ENCODE measurements around the gene SLC19A1.

The SLC19A1 gene

GRCh38 chr21:45463871-45464270 lies 78.4 kb downstream of the SLC19A1 start:
- DNase-seq: no peak

- no peak for DNase-seq
These were observed 80.4 kb downstream of the SLC19A1 start for GRCh38 chr21:45461806-45462341.

- DNase-seq: no peak
These were observed 80.9 kb downstream of the SLC19A1 start for GRCh38 chr21:45461369-45461750.

GRCh38 chr21:45460611-45461368 lies 81.5 kb downstream of the SLC19A1 start:
- no peak for DNase-seq

- no peak for DNase-seq
These were observed 82.2 kb downstream of the SLC19A1 start for GRCh38 chr21:45460011-45460565.

- no peak for DNase-seq
These were observed 82.8 kb downstream of the SLC19A1 start for GRCh38 chr21:45459171-45460010.

DNA sequence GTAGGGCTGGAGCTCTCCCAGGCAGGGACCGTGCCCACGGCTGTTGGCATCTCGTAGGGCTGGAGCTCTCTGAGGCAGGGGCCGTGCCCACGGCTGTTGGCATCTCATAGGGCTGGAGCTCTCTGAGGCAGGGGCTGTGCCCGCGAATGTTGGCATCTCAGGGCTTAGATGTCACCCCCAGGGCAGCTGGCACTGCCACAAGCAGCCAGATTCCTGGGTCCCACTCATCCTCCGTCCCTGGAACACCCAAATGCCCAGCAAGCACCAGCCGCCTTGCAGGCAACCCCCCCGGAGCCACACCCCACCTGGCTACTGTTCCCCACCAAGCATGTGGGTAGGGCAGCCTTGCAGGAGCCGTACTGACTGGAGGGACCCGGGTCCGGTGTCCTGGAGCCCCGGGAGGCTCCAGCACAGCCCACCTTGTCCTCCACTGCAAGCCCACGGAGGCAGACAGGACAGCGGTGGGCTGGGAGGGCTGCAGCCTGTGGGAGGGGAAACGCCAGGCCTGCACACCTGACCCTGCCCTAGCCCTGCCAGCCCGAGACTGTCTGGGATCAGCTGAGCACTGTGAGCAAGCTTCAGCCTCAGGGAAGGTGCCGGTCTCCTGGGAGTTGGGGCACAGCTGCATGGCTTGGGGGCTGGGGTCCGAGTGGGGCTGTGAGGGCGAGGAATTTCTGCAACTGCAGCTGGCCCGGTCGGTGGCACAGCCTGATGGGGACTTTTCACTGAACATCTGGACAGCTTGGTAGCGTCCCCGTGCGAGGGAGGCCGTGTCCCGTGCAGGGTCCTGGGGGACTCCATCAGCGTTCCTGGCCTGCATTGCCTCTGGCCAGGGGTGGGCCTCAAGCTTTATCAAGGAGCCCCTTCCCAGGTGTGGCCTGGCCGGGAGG lies 83.7 kb downstream of the SLC19A1 start:
- no peak for DNase-seq

DNA sequence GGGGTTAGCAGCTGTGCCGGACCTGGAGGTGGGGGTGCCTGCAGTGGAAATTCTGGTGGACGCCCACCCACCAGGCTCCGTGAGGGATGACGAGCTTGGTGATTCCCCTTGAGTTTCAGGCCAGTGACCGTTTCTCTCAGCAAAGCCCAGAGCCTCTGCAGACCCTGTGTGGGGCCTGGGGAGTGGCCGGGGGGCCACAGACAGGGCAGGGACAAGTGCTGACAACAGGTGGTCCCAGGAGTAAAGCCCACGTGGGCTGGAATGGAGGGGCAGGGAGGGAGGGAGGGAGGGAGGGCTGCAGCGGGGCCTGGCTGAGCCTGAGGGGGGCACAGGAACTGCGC lies 84.4 kb downstream of the SLC19A1 start:
- no peak for DNase-seq

- DNase-seq: no peak
These were observed 84.9 kb downstream of the SLC19A1 start for GRCh38 chr21:45457161-45457831.

DNA sequence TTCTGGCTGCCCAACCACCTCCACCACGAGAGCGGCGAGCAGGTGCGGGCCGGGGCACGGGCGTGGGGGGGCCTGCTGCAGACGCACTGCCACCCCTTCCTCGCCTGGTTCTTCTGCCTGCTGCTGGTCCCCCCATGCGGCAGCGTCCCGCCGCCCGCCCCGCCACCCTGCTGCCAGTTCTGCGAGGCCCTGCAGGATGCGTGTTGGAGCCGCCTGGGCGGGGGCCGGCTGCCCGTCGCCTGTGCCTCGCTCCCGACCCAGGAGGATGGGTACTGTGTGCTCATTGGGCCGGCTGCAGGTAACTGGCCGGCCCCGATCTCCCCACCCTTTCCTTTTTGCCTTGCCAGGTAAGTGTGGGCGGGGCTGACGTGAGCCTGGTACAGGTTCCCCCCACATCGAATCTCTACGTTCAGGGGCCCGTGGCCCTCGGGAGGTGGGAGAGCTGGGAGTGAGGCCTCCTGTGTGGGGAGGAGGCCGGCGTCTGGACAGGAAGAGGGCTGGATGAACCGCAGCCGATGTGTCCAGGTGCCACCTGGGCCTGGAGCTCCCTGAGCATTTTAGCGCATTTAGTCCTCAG lies 85.6 kb downstream of the SLC19A1 start:
- DNase-seq: no peak

DNA sequence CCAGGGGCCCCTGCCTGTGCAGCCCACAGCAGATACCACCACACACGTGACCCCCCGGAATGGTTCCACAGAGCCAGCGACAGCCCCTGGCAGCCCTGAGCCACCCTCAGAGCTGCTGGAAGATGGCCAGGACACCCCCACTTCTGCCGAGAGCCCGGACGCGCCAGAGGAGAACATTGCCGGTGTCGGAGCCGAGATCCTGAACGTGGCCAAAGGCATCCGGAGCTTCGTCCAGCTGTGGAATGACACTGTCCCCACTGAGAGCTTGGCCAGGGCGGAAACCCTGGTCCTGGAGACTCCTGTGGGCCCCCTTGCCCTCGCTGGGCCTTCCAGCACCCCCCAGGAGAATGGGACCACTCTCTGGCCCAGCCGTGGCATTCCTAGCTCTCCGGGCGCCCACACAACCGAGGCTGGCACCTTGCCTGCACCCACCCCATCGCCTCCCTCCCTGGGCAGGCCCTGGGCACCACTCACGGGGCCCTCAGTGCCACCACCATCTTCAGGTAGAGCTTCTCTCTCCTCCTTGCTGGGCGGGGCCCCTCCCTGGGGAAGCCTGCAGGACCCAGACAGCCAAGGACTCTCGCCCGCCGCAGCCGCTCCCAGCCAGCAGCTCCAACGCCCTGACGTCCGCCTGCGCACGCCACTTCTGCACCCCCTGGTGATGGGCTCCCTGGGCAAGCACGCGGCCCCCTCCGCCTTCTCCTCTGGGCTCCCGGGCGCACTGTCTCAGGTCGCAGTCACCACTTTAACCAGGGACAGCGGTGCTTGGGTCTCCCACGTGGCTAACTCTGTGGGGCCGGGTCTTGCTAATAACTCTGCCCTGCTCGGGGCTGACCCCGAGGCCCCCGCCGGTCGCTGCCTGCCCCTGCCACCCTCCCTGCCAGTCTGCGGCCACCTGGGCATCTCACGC lies 86.3 kb downstream of the SLC19A1 start:
- no peak for DNase-seq

- DNase-seq: no peak
These were observed 87.1 kb downstream of the SLC19A1 start for GRCh38 chr21:45454926-45455673.

DNA sequence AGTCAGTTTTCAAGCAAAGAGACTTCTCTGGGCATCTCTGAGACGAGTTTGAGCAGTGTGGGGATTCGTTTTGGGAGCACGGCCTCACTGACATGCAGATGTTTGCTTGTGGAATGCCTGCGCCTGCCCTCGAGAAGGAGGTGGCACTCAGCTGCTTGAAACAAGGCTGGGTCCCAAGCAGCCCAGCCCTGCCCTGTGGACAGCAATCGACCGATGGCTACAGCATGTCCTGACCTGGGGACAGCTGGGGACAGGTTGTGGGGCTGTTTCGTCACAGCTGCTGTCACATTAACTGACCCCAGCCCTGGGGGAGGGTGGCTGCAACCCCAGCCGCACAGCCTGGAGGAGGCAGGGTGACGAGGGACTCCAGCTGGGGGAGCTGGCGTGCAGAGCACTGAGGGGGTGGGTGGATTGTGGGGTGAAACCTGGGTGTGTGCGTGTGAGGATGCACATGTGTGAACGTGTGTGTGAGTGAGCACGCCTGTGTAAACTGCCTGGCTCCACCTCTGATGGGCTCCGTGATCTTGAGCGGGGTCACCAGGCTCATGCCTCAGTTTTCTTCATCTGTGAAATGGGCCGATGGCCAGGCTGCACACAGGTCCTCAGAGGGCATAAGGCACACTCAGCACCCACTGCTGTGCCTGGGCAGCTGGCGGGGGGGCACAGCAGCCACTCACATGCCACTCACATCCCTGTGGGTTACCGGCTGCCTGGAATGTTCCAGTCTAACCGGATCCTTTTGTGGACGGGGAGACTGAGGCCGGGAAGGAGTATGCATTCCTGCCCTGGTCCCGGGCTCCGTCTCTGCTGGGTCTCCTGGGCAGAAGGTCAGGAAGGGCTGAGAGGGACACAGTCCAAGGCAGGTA lies 87.9 kb downstream of the SLC19A1 start:
- no peak for DNase-seq

GRCh38 chr21:45453308-45453950 lies 88.8 kb downstream of the SLC19A1 start:
- no peak for DNase-seq

GRCh38 chr21:45452696-45453307 lies 89.4 kb downstream of the SLC19A1 start:
- DNase-seq: no peak

DNA sequence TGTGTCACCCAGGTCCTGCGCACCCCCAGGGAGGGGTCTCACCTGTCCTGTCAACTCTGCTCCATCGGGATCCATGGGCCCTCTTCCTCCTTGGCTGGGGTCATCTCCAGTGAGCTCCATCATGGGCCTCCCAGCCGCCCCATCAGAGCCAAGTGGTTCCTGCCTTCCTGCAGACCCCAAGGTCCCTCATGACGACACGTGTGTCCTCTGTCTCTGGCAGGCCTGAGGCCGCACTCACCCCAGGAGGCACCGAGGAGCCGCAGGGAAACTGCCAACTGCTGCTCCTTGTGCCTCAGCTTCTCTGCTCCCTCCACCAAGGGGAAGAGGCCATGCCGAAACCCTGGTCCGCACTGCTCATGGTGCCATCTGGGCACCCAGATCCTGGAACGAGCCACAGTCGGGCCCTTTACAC lies 90.5 kb downstream of the SLC19A1 start:
- DNase-seq: no peak

DNA sequence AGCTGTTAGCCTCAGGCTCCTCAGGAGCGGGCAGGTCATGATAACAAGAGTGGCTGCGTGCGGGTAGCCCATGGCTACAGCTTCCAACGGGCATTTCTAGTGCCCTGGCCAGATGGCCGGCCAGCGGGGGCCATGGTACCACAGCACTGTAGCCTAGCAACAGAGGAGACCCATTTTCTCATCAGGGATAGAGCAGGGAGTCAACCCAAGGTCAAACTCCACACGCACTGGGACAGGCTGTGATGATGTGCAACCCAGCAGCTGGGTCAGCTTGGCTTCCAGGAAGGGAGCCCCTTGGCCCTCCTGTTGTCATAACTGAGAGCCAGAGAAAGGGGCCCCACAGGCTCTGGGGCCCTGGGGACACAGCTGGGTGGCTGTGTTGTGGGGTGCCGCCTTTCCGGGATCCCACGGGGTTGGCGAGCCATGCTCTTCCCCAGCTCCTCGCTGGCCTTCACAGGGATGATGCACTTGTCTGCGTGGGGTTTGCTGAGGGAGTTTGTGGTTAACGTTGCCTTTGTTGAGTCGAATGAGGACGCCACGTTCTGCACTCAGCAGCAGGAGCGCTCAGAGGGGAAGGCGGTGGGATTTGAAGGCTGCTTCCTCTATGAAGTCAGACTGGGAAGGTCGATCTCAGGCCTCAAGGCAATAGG lies 91.0 kb downstream of the SLC19A1 start:
- no peak for DNase-seq

Measured in NCI-H2171 treated with DMSO at 0.1 percent for 48 hours (cell line).